Calu3 (cell line): ENCODE results near the gene SLC25A39. TPM values are rescaled to one million over a fixed set of nuclear protein-coding genes. Genes with fewer than 3 reads are reported as not detected.
"Not testable (repeated sequence)": the region's sequence is repeated elsewhere in the genome, so short reads cannot be mapped to it uniquely, and the experiment has no call there.

ENCODE experiments used
- BruUV-seq: library from RNA; stranded (reverse); fragments of 400-500 nt; replicated peaks from 2 replicates; lab custom pipeline; 2021; lab: Mats Ljungman, UMichigan
- CTCF ChIA-PET: fragments of 300-600 bp; sonication (Branson Sonifier 250); formaldehyde crosslinking; loops from one replicate; lab custom pipeline; 2022; ENCODE audit warnings: antibody characterized with exemption; lab: Charles Lee
- DNase-seq: peaks from one replicate; pipeline ENCODE4 v3.0.0; 2022
- H3K27ac Mint-ChIP-seq: one replicate; pipeline ENCODE4 v1.8.0; 2022; ENCODE audit warnings: mixed read lengths; ENCODE audit not compliant: unreplicated experiment
- H3K27me3 Mint-ChIP-seq: one replicate; pipeline ENCODE4 v1.8.0; 2022; ENCODE audit warnings: mixed read lengths; ENCODE audit not compliant: unreplicated experiment
- H3K36me3 Mint-ChIP-seq: one replicate; pipeline ENCODE4 v1.8.0; 2022; ENCODE audit warnings: mild to moderate bottlenecking, moderate library complexity, mixed read lengths; ENCODE audit not compliant: insufficient read depth, unreplicated experiment
- H3K4me1 Mint-ChIP-seq: one replicate; pipeline ENCODE4 v1.8.0; 2022; ENCODE audit warnings: mild to moderate bottlenecking, low read depth, mixed read lengths; ENCODE audit not compliant: unreplicated experiment
- H3K4me3 Mint-ChIP-seq: one replicate; pipeline ENCODE4 v1.8.0; 2022; ENCODE audit warnings: mild to moderate bottlenecking, low read depth, moderate library complexity, mixed read lengths; ENCODE audit not compliant: unreplicated experiment
- H3K9me3 Mint-ChIP-seq: one replicate; pipeline ENCODE4 v1.8.0; 2022; ENCODE audit warnings: low read depth, mixed read lengths; ENCODE audit not compliant: unreplicated experiment
- CTCF ChIP-seq: fragments of 200-600 bp; IDR thresholded peaks from one replicate; pipeline ENCODE4 v1.8.0; 2022; ENCODE audit warnings: antibody characterized with exemption; ENCODE audit not compliant: unreplicated experiment
- intact Hi-C: fragments of 100-400 bp; cut with micrococcal nuclease; formaldehyde crosslinking; loops from one replicate; pipeline ENCODE4 v1.10.0; 2022; ENCODE audit not compliant: unreplicated experiment
- total RNA-seq: library from RNA; stranded (reverse); gene quantifications from 2 replicates; pipeline ENCODE4 v1.2.3, GENCODE V29; 2022

The SLC25A39 gene
- total RNA-seq, 1 experiment from 2014 or later: 271 TPM

DNA sequence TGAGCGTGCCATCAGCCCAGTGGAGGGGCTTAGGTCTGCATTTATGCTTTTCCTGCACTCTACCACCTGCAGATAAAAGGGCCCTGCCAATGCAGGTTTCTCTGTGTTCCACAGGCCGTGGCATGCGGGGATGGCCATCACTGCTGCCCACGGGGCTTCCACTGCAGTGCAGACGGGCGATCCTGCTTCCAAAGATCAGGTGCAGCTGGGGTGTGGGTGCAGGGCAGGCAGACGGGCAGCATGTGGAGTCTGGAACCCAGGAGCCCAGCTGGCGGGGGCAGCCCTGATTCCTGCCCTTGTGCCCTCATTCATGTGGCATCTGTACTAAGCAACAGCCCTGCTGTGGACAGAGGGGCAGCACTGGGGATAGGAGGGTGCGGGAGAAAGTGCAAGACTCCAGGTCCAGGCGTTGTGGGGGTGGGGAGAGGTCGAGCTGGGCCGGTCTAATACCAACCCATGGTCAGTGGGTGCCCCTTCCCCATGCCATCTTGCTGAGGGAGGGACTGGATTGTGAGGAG, 25.0 kb upstream of the SLC25A39 start:
- intact Hi-C loops: loop anchor here (5.0 kb wide), 2 partner anchors 127 to 147 kb away; no protein-coding TSS in a partner anchor
- H3K4me1 Mint-ChIP-seq: peaks cover 11% of the 10 kb centered on the region
- BruUV-seq: no TSS peak
- H3K4me3 Mint-ChIP-seq: no peak overlapping the region
- H3K27me3 Mint-ChIP-seq: no peaks in the 10 kb centered on the region
- H3K27ac Mint-ChIP-seq: no peak overlapping the region
- H3K9me3 Mint-ChIP-seq: no peaks in the 10 kb centered on the region
- H3K36me3 Mint-ChIP-seq: peaks cover 30% of the 10 kb centered on the region
- CTCF ChIA-PET: interaction anchor here (0.6 to 1.8 kb wide), 2 partner anchors 18 to 478 kb away, joined by 3 to 5 read pairs; no protein-coding TSS in a partner anchor
- no peak for TF ChIP-seq CTCF
- DNase-seq: no peak

- no peak overlapping the region for H3K4me3 Mint-ChIP-seq
- no peak for TF ChIP-seq CTCF
- no peaks in the 10 kb centered on the region for H3K9me3 Mint-ChIP-seq
- no TSS peak for BruUV-seq
- peaks cover 36% of the 10 kb centered on the region for H3K36me3 Mint-ChIP-seq
- CTCF ChIA-PET: interaction anchor here (1.8 kb wide), 1 partner anchor 18 kb away, joined by 5 read pairs; no protein-coding TSS in a partner anchor
- intact Hi-C loops: loop anchor here (5.0 kb wide), 2 partner anchors 127 to 147 kb away; no protein-coding TSS in a partner anchor
- no peak overlapping the region for H3K27ac Mint-ChIP-seq
- H3K4me1 Mint-ChIP-seq: peaks cover 11% of the 10 kb centered on the region
- no peak for DNase-seq
- no peaks in the 10 kb centered on the region for H3K27me3 Mint-ChIP-seq
Measured at GRCh38 chr17:44348988-44349364, 24.4 kb upstream of the SLC25A39 start.

DNA sequence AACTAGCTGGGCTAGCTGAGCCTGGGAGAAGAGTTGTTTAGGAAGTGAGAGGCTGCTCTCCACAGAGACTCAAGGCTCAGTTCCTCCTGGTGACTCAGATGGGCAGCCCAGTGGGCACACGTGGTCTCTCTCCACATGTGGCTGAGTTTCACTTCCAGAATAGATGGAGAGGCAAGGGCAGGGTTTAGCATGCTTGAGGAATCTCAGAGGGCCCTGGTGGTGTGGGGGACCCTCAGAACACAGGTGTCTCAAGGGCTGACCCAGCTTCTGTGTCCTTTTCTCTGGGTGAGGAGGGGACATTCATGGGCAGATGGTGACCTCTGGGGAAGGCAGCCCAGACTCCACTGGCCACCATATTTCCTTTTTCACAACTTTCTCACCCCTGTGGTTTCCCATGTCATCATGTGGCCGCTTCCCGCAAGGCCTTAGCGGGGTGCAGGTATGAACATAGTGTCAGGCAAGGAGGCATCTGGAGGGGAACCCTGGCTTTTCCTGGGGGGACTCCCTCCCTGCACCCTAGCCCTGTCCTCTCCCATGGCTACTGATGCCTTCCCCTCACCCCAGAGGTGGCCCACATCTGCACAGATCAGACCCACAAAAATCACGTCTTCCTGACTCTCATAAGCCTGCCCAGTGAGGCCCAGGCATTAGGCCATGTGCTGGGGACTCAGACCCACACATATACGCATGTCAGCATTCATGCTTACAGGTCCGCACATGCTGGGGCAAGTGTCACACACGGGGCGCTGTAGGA, 23.8 kb upstream of the SLC25A39 start:
- no TSS peak for BruUV-seq
- TF ChIP-seq CTCF: no peak
- Mint-ChIP-seq H3K4me3 (no peak overlapping the region), H3K9me3 (no peaks in the 10 kb centered on the region), H3K27me3 (no peaks in the 10 kb centered on the region), H3K27ac (no peak overlapping the region), H3K36me3 (peaks cover 36% of the 10 kb centered on the region), H3K4me1 (peaks cover 11% of the 10 kb centered on the region)
- CTCF ChIA-PET: interaction anchor here (1.4 to 1.8 kb wide), 2 partner anchors 8 to 17 kb away, joined by 5 to 6 read pairs; no protein-coding TSS in a partner anchor
- DNase-seq: no peak
- intact Hi-C loops: loop anchor here (5.0 kb wide), 2 partner anchors 126 to 146 kb away; no protein-coding TSS in a partner anchor

- not testable (repeated sequence) for DNase-seq
Measured at GRCh38 chr17:44347206-44348055, 22.8 kb upstream of the SLC25A39 start.

More at GRCh38 chr17:44347206-44348055, 22.8 kb upstream of the SLC25A39 start:
- Mint-ChIP-seq H3K4me1 (peaks cover 11% of the 10 kb centered on the region), H3K36me3 (peaks cover 29% of the 10 kb centered on the region)
- intact Hi-C loops: loop anchor here (5.0 kb wide), 2 partner anchors 125 to 145 kb away; no protein-coding TSS in a partner anchor
- CTCF ChIA-PET: interaction anchor here (1.4 kb wide), 1 partner anchor 9 kb away, joined by 6 read pairs; no protein-coding TSS in a partner anchor
- not testable (repeated sequence) for H3K4me3 Mint-ChIP-seq, BruUV-seq, H3K27me3 Mint-ChIP-seq, H3K27ac Mint-ChIP-seq, H3K9me3 Mint-ChIP-seq
